Measurements from ENCODE around the gene DOCK10.
A peak's percentile ranks its signal among the peaks of the same experiment; 100 is the strongest.

Gene DOCK10

DNA sequence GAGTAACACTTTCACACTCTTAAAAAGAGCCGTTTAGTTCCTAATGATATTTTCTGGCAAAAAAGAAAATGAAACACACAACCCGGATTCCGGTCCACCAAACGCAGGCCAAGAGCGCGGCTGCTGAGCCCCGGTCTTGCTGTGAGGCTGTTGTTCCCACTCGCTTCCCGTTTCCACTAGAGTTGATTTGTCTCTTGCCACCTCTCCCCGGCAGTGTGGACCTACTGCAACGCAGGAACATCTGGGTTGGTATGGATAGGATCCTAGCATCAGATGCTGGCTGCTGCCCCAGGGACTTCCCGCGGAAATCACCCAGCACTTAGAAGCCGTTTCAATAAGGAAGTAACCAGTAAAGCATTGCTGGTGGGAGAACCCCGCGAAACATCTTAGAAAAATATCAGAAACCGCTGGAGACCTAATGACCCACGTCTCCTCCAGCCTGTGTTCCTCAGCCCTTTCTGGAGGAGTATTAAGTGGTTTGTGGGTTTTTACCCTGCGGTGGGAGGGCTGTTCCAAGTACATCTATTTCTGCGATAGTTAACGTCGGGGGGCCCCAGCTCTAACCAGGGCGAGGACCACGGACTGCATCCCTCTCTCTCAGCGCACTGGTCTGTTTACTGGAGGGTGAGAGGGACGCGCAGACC lies 939 bp downstream of the DOCK10 start:
- DNase-seq = peak; percentile 55

GRCh38 chr2:225040856-225041206 lies 1.4 kb downstream of the DOCK10 start:
- no peak for DNase-seq

DNA sequence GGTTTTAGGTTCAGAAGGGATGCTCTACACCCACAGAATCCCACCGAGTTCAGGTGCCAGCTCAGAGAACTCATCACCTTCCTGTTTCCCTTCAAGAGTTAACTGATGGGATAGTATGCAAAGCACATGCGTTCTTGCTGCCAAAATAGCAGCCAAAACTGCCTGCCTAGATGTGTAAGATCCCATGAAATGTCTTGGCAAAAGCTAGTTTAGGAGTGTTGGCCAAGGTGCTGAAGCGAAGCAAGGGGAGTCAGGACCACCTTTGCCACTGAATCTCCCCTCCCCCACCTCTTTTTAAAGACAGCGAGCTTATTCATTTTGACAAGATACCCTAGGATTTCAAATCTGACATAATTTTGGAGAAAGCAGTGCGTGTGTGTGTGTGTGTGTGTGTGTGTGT lies 2.1 kb downstream of the DOCK10 start:
- DNase-seq = no peak

GRCh38 chr2:225038231-225038523 lies 4.1 kb downstream of the DOCK10 start:
- no peak for DNase-seq

GRCh38 chr2:225037415-225038230 lies 4.6 kb downstream of the DOCK10 start:
- no peak for DNase-seq

- no peak for DNase-seq
Observed at GRCh38 chr2:225036431-225036830, 5.8 kb downstream of the DOCK10 start.

- DNase-seq = no peak
Observed at GRCh38 chr2:225033440-225034318, 8.6 kb downstream of the DOCK10 start.

- no peak for DNase-seq
Observed at GRCh38 chr2:225032246-225032645, 10.0 kb downstream of the DOCK10 start.

GRCh38 chr2:225031599-225031998 lies 10.7 kb downstream of the DOCK10 start:
- DNase-seq = no peak

- no peak for DNase-seq
Observed at GRCh38 chr2:225030893-225031292, 11.4 kb downstream of the DOCK10 start.

DNA sequence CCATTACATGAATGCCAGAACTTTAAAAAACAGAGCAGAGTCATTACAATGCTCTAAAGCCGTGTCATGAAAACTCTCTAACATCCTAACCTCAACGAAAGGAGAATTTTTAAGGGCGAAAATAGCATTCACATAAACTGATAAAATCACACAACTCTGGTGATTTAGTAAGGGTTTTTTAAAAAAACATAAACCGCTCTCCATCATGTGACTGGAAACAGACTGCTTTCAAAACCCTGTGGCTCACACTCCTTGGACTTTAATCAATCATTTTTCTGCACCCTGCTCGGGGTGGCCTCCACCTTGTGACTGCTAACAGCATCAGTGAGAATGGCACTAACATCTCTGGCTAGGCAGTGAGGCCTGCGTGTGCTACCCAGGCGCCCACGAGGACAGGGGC lies 12.1 kb downstream of the DOCK10 start:
- no peak for DNase-seq

- no peak for DNase-seq
Observed at GRCh38 chr2:225028572-225028971, 13.7 kb downstream of the DOCK10 start.

- no peak for DNase-seq
Observed at GRCh38 chr2:225027061-225027762, 15.1 kb downstream of the DOCK10 start.

DNA sequence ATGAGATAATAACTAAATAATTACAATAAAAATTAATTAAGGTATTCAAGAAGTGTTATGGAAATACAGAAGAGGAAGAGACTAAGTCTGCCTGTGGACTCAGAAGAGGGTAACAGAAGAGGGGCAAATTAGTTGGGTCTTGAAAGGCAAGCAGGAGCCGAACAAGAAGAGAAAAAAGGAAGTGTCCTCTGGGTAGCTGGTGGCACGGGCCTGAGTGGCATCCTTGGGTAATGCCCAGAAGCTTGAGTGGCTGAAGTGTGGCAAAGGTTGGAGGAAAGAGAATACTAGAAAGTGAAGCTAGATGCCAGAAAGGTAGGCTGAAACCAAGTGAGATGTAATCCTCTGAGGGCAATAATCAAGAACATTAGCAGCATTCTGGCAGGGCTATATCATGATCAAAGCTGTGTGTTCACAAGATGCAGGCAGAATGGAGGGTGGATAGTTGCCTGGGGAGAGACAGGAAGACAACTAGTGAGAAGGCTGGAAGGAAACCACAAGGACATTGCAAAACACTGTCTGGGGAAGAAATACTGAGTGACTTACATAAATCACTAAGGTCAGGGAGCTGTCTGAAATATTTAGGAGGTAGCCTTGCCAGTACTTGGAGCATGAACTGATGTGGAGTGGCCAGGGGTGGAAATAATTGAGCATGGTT lies 16.2 kb downstream of the DOCK10 start:
- DNase-seq = peak; percentile 79

DNA sequence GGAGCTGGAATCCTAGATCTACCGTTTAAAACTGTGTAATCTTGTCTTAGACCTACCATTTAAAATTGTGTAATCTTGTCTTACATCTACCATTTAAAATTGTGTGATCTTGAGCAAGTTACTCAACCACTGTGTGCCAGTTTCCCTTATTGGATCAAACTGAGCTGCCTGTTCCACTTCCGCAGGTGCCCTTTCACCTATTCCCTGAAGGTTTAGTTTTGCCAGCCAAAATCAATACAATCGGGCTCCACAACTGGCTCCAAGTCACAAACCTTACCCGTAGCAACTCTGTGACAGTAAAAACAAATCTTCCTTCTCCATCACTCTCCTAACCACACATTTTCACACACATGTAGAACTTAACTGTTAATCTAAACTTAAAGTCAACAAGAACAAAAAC lies 20.1 kb downstream of the DOCK10 start:
- DNase-seq = no peak

DNA sequence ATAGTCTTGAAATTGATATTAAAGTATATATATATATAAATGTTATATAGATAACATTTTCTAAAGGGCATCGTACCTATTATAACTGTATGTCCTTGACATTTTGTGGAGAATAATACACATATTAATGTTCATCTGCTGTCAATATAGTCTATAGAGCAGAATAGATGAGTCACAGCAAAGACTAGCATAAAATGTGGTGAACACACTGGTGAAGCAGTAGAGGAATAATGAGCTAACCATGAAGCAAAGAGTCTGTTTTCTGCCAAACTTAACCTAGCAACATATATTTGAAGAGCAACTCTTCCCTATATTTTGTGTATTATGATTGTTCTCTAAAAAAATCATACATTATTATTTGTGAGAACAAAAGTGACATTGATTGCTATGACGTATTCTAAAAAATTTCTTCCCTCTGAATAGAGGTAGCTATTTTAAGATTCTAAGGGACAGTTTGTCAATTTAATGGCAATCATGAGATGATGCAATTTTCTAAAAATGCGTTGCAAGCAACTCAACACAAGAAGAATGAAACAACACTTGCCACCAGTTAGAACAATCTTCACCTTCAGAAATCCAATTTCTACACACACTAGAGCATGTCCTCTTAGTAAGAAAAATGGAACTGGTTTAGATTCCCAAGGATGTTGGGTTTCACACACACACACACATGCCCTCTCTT lies 22.0 kb downstream of the DOCK10 start:
- peak; percentile 45 for DNase-seq

- DNase-seq = no peak
Observed at GRCh38 chr2:225019105-225019504, 23.2 kb downstream of the DOCK10 start.

DNA sequence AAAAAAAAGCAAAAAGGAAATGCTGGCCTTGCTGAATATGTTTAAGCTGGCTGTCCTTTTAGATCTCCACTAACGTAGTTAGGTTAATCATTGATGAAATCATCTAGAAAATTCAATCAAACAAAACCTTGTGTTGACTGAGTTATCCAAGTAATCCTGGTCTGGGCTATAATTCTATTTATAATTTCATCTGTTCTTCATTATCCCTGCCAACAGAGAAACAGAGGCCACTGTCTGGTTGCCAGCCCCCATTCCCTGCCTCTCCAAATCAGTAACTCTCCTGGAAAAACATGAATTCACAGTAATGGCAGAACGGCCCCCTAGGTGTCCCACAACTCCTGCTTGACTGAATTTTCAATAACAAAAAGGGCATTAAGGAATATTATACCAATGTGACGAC lies 24.6 kb downstream of the DOCK10 start:
- peak; percentile 57 for DNase-seq

DNA sequence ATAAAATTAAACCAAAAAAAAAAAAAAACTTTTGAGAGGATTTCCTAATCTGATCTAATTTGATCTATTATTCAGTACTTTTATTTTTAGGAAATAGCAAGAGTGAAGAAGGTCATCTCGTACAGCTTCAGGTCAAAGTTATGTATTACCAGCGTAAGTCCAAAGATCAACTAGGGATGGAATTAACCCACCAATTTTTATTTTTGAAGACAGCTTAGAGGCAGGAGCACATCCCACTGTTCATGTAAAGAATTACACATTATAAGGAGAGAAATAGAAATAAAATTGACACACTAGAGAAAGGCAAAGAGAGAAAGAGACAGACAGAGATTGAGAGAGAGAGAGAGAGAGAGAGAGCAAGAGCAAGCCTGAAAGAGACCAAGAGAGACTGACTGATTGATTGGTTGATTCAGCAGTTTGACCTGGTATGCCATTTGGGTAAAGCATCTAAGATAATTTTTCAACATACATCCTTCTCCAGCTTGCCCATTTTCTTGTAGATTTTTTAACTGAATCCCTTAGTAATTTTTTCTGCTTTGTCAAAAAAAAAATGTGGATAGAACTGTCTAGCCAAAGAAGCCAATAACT lies 25.1 kb downstream of the DOCK10 start:
- DNase-seq = no peak

DNA sequence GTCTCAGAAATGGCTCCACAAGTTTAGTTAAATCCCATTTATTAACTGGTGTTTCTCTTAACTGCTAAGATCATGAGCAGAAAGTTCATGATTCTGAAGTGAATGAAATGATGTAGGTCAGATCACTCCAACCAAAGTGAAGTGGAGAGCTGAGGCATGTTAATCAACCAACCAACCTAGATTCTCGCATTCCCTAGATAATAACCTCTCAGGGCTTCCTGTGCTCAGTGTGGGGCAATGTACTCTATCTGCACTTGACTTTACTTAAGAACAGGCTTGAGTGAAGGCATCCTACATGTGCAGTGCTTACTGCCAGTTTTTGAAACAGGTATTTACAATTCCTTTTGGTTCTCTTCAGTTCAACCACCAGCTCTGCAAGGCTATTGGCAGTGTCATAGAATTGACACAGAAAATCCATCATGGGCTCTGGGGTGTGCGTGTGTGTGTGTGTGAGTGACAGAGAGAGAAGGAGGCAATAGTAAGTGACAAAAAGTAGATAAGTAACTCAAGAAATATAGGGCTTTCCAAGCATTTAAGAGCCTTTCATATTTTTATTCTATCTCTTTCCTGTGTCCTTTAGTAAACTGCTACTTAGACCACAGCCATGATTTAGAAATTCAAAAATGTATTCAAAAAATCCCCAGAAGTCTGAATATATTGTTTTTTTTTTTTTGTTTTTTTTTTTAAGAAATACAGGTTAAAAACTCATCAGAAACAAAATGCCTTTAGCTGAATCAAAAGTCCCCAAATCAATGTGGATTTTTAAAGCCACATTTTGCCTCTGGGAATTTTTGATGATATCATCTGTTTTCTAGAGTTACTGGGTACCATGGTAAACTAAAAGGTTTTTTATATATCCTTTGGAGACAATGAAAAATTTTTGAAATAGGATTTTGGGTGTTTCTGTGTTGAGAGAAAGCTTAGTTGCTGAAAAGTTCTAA lies 28.6 kb downstream of the DOCK10 start:
- peak; percentile 24 for DNase-seq
